IPS-15b (cell line): ENCODE results near the gene CBLL1.

ENCODE experiments used
- H3K27me3 ChIP-seq: one replicate; pipeline ENCODE4 v1.6.1; 2013; ENCODE audit warnings: low read length; ENCODE audit not compliant: control insufficient read depth, insufficient read depth
- H3K36me3 ChIP-seq: one replicate; pipeline ENCODE4 v1.6.1; 2013; ENCODE audit warnings: low read length; ENCODE audit not compliant: control insufficient read depth, insufficient read depth
- H3K4me1 ChIP-seq: one replicate; pipeline ENCODE4 v1.6.1; 2013; ENCODE audit warnings: mild to moderate bottlenecking, low read length; ENCODE audit not compliant: control insufficient read depth, insufficient read depth
- H3K4me3 ChIP-seq: one replicate; pipeline ENCODE4 v1.5.1; 2013; ENCODE audit warnings: low read depth, low read length
- H3K9ac ChIP-seq: one replicate; pipeline ENCODE4 v1.6.1; 2013; ENCODE audit warnings: low read depth, mild to moderate bottlenecking, low read length
- H3K9me3 ChIP-seq: one replicate; pipeline ENCODE4 v1.6.1; 2013; ENCODE audit warnings: mild to moderate bottlenecking, low read length; ENCODE audit not compliant: control insufficient read depth, insufficient read depth

The CBLL1 gene, protein sequence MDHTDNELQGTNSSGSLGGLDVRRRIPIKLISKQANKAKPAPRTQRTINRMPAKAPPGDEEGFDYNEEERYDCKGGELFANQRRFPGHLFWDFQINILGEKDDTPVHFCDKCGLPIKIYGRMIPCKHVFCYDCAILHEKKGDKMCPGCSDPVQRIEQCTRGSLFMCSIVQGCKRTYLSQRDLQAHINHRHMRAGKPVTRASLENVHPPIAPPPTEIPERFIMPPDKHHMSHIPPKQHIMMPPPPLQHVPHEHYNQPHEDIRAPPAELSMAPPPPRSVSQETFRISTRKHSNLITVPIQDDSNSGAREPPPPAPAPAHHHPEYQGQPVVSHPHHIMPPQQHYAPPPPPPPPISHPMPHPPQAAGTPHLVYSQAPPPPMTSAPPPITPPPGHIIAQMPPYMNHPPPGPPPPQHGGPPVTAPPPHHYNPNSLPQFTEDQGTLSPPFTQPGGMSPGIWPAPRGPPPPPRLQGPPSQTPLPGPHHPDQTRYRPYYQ

DNA sequence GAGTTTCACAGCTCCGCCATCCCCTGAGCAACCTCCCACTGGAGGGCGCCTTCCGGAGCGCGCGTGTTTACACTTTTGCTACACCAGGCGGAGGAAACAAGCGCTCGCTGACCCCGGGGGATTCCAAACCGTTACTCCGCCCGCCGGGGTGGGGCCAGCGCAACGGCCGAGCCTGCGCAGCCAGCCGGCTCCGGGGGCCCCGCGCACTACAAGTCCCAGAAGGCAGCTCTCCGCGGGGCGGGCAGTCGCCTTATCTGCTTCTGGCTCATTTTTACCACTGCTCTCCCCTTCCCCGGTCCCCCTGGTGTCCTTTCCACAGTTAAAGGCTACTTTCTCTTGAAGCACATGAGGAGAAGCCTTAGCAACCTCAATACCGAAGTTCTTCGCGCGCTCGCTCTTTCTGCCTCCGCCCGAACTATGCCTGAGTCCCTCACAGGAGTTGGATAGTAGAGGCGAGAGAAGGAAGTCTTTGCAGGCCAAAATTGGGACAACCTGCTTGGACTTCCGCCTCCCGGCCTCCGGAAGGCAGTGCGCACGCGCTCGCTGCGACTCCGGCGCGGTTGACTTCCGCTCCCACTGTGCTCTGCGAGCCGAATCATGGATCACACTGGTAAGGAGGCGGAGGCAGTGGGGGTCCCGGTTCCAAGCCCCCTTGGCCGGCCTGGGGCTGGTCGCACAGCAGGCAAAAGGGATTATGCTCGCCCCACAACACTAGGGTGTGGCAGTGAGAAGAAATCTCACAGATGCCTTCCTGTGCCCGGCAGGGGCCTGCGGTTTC is at the start of gene CBLL1:
Gene CBLL1 (plus strand): TSS at position 576 of the 778 bp plus-strand sequence. CDS start 22 bp downstream, at position 598.
- Histone ChIP-seq H3K4me3 (peak within 1 kb of the TSS; percentile 97), H3K27me3 (peaks cover 3% of the 10 kb centered on the region), H3K4me1 (peaks cover 4% of the 10 kb centered on the region), H3K9me3 (no peaks in the 10 kb centered on the region), H3K36me3 (no peaks in the 10 kb centered on the region), H3K9ac (peak within 1 kb of the TSS; percentile 90)

DNA sequence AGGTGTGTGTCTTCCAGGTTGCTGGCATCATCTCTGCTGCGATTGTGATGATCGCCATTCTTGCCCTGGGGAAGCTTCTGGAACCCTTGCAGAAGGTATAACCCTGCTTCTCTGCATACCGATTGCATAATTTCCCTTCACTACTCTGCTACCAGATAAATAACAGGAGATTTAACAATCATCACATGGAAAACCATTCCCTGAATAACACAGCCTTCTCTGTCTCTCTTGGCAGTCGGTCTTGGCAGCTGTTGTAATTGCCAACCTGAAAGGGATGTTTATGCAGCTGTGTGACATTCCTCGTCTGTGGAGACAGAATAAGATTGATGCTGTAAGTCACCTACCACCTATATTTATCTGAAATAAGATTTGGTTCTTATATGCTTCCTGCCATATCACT is 49.6 kb upstream of the CBLL1 start:
- Histone ChIP-seq H3K9me3 (no peaks in the 10 kb centered on the region), H3K36me3 (no peaks in the 10 kb centered on the region), H3K4me1 (no peaks in the 10 kb centered on the region), H3K27me3 (no peaks in the 10 kb centered on the region), H3K4me3 (no peak overlapping the region), H3K9ac (no peak overlapping the region)

DNA sequence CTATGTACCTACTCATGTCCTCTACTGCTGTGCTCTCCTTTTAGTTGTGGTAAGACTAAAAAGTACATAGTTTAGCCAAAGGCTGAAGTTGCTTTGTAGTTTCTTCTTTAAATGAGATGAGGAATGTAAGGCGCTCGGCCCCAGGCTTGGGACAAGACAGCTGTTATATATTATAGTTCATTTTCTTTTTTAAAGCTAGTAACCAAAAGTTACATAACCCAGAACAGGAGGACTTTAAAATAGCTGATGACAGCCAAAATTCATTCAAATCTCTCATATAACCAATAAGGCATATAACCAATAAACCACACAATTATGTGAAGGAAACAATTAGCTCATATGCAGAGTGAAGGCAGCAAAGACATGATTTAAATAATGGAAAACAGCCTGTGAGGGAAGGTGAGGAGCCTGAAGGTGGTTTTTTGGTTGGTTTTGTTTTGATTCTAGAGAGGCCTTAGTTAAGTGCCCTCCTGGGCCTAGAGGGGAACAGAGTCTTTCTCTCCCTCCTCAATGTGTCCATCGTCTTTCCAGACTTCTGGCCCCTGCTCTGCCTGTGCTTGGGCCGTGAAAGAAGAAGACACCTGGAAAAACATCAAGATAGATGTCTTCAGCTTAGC is 47.5 kb upstream of the CBLL1 start:
- Histone ChIP-seq H3K4me1 (no peaks in the 10 kb centered on the region), H3K27me3 (no peaks in the 10 kb centered on the region), H3K9ac (no peak overlapping the region), H3K36me3 (no peaks in the 10 kb centered on the region), H3K9me3 (no peaks in the 10 kb centered on the region), H3K4me3 (no peak overlapping the region)

DNA sequence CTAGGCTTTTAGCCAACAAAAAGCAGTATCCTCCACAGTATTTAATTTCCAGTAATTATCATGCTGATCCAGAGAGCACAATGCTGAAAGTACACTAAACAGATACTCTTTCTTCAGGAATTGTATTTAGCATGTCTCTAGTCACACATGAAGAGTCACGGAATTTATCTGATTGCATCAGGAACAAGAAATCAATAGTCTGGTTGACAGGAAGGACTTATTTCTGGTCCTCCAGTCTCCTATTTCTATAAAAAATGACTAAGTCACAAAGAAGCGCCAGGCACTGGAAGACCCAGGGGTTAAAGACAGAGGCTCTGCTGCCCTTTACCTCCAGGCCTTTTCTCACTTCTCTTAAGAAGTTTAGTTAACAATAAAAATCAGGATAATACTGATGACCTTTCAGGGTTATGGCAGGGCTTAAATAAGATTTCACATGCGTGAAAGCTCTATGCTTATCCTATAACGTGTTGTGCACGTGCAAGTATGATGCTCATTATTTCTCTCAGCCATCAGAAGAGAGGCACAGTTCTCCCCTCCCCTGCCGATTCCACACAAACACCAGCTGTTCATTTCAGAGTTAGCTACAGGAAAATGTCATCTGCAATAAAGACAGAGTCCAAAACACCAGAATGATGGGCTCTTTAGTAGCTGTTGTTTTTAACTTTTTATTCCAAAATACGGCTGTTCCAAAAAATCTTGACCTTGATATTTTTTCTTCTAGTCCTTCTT is 46.5 kb upstream of the CBLL1 start:
- Histone ChIP-seq H3K4me3 (no peak overlapping the region), H3K4me1 (no peaks in the 10 kb centered on the region)

DNA sequence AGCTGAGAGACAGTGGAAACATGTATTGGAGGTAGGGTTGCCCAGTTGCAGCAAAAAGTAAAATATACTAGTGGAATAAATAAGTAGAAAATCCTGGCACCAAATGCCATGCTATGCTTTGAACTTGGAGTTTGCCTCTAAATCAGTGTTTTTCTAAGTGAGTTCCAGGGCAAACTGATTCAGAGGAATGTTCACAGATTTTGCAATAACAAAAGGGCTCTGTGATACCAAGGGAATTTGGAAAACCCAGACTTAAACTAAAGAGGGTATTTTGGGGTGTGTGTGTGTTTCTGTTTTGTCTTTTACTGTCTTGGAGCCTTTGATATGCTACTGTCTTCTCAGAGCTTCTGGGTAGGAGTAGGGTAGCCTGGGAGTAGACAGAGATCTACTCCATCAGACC is 43.4 kb upstream of the CBLL1 start:
- H3K9me3 ChIP-seq = no peaks in the 10 kb centered on the region
- no peak overlapping the region for H3K9ac ChIP-seq
- no peak overlapping the region for H3K4me3 ChIP-seq
- no peaks in the 10 kb centered on the region for H3K36me3 ChIP-seq
- H3K4me1 ChIP-seq = no peaks in the 10 kb centered on the region
- no peaks in the 10 kb centered on the region for H3K27me3 ChIP-seq

More for the DNA sequence above, 46.5 kb upstream of the CBLL1 start:
- H3K27me3 ChIP-seq = no peaks in the 10 kb centered on the region
- H3K9me3 ChIP-seq = no peaks in the 10 kb centered on the region
- H3K36me3 ChIP-seq = no peaks in the 10 kb centered on the region
- H3K9ac ChIP-seq = no peak overlapping the region

DNA sequence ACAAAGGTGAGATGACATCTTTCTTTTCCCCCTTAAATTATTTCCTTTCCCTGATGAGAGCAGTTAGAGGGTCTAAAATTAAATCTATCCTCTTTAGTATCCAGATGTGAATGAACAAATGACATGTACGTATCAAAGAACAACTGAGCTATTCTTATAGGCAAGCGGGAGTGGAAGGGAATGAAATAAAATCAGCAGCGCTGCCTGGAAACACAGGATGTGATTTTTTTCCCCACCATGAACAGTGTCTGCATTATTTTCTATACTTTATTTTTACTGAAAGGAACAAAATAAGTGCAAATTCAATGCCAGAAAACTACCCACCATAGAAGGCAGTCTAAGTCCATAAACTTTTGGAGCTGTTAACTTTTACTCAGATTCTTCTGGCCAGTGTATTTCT is 42.8 kb upstream of the CBLL1 start:
- H3K9ac ChIP-seq = no peak overlapping the region
- no peaks in the 10 kb centered on the region for H3K4me1 ChIP-seq
- no peak overlapping the region for H3K4me3 ChIP-seq
- H3K9me3 ChIP-seq = no peaks in the 10 kb centered on the region
- no peaks in the 10 kb centered on the region for H3K27me3 ChIP-seq
- no peaks in the 10 kb centered on the region for H3K36me3 ChIP-seq

DNA sequence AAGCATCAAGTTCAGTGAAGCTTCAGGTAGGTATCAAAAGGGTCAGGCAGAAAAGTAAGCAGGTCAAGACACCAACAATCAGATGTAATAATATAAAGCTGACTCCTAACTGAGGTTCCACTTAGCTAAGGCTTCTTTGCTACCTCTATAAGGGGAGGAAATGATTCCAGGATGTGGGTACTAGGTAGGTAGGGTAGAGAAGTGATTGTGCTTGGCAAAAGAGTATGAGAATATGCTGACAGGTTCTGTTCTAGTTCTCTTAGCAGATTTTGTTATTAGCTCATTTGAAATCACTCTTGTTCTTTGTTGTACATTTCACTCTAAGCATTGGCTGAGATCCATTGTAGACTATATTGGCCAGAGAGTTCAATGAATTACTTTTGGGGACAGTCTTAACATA is 40.7 kb upstream of the CBLL1 start:
- Histone ChIP-seq H3K4me3 (no peak overlapping the region), H3K9ac (no peak overlapping the region)

DNA sequence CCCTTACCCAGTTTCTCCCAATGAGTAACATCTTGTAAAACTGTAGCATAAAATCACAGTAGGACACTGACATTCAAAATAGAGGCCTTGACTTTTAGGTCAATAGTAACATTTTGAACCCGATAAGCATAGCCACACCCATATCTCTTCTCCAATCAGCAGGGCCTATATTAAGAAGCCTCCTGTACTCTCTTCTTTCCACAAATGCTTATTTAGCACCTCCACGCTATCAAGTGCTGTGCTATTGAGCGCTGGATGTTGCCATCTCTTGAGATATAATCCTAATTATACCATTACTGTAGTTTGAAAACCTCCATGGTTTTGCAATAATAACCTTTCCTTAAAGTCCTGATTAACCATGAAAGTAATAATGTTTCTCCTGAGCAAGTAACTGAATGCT is 40.1 kb upstream of the CBLL1 start:
- no peaks in the 10 kb centered on the region for H3K36me3 ChIP-seq
- H3K4me3 ChIP-seq = no peak overlapping the region
- no peaks in the 10 kb centered on the region for H3K4me1 ChIP-seq
- H3K27me3 ChIP-seq = no peaks in the 10 kb centered on the region
- H3K9me3 ChIP-seq = no peaks in the 10 kb centered on the region
- no peak overlapping the region for H3K9ac ChIP-seq

More for the DNA sequence above, 40.7 kb upstream of the CBLL1 start:
- no peaks in the 10 kb centered on the region for H3K9me3 ChIP-seq
- no peaks in the 10 kb centered on the region for H3K36me3 ChIP-seq
- H3K27me3 ChIP-seq = no peaks in the 10 kb centered on the region
- no peaks in the 10 kb centered on the region for H3K4me1 ChIP-seq

DNA sequence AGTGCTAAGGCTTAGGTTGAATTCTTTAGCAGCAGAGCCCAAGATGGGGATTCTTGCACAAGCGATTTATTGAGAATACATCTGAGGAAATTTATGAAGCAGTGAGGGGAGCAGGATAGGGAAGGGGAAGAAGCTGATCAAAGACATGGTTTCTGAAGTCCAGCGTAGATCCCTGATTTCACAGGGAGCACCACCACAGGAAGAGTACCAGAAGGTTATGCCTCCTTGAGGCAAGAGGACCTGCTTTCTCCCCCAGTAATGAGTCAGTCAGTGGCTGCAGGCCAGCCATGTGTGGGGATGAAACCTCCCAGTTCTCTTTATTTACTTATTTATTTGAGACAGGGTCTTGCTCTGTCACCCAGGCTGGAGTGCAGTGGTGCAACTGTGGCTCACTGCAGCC is 35.0 kb upstream of the CBLL1 start:
- H3K4me1 ChIP-seq = no peaks in the 10 kb centered on the region
- no peak overlapping the region for H3K9ac ChIP-seq
- no peak overlapping the region for H3K4me3 ChIP-seq
- H3K27me3 ChIP-seq = no peaks in the 10 kb centered on the region
- H3K9me3 ChIP-seq = no peaks in the 10 kb centered on the region
- no peaks in the 10 kb centered on the region for H3K36me3 ChIP-seq

DNA sequence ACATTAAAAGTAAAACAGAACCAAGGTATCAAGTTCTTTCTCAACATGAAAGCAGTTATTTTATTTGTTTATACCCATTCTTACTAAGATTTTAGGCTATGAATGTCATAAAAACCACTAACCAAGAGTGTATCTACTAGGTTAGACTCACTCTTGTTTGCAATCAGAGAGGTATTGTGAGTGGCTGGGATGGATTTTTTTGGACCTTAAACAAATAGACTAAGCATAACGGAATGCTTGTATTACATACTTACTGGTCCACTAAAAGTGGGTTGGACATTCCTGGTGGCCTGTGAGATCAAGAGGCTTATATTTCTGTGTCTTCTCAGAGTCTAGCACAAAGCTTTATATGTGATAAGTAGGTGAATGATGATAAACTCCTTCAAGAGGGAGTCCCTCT is 32.6 kb upstream of the CBLL1 start:
- Histone ChIP-seq H3K9ac (no peak overlapping the region), H3K4me3 (no peak overlapping the region), H3K27me3 (no peaks in the 10 kb centered on the region), H3K9me3 (no peaks in the 10 kb centered on the region), H3K4me1 (no peaks in the 10 kb centered on the region), H3K36me3 (no peaks in the 10 kb centered on the region)

DNA sequence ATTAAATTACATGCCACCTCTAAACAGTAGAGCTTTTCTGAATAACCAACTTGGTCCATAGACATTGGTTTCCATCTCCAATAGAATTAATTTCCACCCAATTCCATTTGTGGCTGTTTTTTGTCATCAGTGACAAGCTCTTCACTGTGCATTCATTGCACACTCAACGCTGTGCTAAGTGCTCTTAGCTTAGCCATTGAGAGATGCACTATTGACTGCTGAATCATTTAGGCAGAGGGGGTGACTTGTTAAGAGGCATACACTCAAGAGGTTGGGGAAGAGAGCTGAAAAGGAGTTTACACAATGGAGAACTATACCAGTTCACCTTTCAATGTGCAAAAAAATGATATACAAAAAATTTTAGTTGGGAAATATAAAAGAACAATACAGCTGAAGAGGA is 31.9 kb upstream of the CBLL1 start:
- Histone ChIP-seq H3K9ac (no peak overlapping the region), H3K36me3 (no peaks in the 10 kb centered on the region)

More for the DNA sequence above, 31.9 kb upstream of the CBLL1 start:
- no peaks in the 10 kb centered on the region for H3K9me3 ChIP-seq
- no peaks in the 10 kb centered on the region for H3K4me1 ChIP-seq
- no peaks in the 10 kb centered on the region for H3K27me3 ChIP-seq
- H3K4me3 ChIP-seq = no peak overlapping the region
